Measurements from ENCODE around the gene APCDD1.

DNA sequence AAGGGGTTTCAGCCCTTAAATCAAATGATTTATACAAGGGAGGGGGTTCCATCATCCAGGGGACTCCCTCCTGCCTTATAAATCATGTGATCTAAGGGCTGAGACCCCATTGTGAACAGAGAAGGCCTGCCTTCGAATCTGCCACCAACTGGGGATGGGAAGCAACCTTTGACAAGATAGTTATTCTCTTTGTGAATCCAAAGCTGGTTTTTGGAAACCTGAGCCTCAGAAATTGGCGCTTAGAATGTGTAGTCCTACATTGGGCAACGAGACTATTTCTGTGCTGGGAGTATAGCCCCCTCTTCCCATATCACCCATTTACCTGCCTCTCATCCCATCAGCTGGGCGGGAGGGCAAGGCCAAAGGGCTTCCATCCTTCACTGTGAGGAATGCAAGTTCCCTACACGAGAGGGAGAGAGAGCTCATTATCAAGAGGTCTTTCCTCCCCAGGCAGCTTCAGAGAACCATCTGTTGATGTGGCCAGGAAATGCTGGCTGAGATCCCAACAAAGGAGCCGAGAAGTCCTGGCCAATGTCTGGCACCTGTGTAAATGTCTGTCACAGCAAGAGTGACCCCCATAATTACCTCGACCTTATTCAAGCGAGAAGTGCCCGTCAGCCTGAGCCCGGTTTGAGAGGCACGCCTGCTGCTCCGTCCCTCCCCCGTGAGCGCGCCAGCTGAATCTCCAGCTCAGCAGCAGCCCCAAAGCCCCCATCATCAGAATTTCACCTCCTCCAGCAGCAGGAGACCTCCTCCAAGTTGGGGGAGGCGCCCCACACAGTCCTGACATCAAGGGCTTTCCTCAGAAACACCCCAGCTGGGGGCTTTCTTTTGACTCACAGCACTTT is 48.4 kb upstream of the APCDD1 start:
- TF ChIP-seq, protein P1, sequence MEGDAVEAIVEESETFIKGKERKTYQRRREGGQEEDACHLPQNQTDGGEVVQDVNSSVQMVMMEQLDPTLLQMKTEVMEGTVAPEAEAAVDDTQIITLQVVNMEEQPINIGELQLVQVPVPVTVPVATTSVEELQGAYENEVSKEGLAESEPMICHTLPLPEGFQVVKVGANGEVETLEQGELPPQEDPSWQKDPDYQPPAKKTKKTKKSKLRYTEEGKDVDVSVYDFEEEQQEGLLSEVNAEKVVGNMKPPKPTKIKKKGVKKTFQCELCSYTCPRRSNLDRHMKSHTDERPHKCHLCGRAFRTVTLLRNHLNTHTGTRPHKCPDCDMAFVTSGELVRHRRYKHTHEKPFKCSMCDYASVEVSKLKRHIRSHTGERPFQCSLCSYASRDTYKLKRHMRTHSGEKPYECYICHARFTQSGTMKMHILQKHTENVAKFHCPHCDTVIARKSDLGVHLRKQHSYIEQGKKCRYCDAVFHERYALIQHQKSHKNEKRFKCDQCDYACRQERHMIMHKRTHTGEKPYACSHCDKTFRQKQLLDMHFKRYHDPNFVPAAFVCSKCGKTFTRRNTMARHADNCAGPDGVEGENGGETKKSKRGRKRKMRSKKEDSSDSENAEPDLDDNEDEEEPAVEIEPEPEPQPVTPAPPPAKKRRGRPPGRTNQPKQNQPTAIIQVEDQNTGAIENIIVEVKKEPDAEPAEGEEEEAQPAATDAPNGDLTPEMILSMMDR (IDR thresholded peaks at IDR 0.05) = no peak
- no peak for TF ChIP-seq POLR2AphosphoS5 (IDR thresholded peaks at IDR 0.05)
